Activated T-cell treated with anti-CD3 and anti-CD28 coated beads, Interleukin-2, amount 50 U/mL, for 48 hours (primary cell): ENCODE results near the gene SRC.
"Not testable (repeated sequence)": the region's sequence is repeated elsewhere in the genome, so short reads cannot be mapped to it uniquely, and the experiment has no call there.

Experiments used
- DNase-seq, 2 experiments: peaks; one replicate each; pipeline ENCODE4 v3.0.0-alpha.2; 2020

SRC gene

GRCh38 chr20:37364927-37365272 lies 19.0 kb downstream of the SRC start:
- no peak for DNase-seq

GRCh38 chr20:37365760-37366638 lies 20.1 kb downstream of the SRC start:
- no peak for DNase-seq

DNA sequence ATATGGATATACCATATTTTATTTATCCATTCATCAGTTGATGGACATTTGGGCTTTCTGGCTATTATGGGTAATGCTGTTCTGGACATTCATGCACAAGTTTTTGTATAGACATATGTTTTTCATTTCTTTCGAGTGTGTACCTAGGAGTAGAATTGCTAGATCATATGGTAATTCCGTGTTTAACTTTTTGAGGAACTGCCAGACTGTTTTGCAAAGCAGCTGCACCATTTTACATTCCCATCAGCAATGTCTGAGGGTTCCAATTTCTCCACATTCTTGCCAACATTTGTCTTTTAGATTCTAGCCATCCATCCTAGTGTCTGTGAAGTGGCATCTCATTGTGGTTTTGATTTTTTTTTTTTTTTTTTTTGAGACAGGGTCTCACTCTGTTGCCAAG lies 20.8 kb downstream of the SRC start:
- DNase-seq, result no peak

DNA sequence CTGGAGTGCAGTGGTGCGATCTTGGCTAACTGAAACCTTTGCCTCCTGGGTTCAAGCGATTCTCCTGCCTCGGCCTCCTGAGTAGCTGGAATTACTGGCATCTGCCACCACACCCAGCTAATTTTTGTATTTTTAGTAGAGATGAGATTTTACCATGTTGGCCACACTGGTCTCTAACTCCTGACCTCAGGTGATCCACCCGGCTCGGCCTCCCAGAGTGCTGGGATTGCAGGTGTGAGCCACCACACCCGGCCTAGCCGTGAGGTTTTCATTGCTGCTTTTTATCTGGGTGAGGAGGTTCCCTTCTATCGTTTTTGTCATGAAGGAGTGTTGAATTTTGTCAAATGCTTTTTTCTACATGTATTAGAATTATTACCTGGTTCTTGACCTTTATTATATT lies 23.9 kb downstream of the SRC start:
- DNase-seq, result no peak

DNA sequence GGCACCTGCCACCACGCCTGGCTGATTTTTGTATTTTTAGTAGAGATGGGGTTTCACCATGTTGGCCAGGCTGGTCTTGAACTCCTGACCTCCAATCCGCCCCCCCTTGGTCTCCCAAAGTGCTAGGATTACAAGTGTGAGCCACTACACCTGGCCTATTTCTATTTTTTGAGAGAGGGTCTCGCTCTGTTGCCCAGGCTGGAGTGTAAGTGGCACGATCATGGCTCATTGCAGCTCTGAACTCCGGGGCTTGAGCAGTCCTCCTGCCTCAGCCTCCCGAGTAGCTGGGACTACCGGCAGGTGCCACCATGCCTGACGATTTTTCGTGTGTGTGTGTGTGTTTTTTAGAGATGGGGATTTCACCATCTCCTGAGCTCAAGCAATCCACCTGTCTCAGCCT lies 25.9 kb downstream of the SRC start:
- DNase-seq, result not testable (repeated sequence)

GRCh38 chr20:37372441-37372840 lies 26.5 kb downstream of the SRC start:
- DNase-seq, result no peak

GRCh38 chr20:37373020-37373598 lies 27.2 kb downstream of the SRC start:
- DNase-seq, result no peak

GRCh38 chr20:37375227-37375626 lies 29.3 kb downstream of the SRC start:
- no peak for DNase-seq

- no peak for DNase-seq
Measured at GRCh38 chr20:37376324-37376723, 30.4 kb downstream of the SRC start.

- DNase-seq, result no peak
Measured at GRCh38 chr20:37376791-37377190, 30.9 kb downstream of the SRC start.

GRCh38 chr20:37377346-37378081 lies 31.6 kb downstream of the SRC start:
- DNase-seq, result no peak

GRCh38 chr20:37378420-37378784 lies 32.5 kb downstream of the SRC start:
- no peak for DNase-seq

DNA sequence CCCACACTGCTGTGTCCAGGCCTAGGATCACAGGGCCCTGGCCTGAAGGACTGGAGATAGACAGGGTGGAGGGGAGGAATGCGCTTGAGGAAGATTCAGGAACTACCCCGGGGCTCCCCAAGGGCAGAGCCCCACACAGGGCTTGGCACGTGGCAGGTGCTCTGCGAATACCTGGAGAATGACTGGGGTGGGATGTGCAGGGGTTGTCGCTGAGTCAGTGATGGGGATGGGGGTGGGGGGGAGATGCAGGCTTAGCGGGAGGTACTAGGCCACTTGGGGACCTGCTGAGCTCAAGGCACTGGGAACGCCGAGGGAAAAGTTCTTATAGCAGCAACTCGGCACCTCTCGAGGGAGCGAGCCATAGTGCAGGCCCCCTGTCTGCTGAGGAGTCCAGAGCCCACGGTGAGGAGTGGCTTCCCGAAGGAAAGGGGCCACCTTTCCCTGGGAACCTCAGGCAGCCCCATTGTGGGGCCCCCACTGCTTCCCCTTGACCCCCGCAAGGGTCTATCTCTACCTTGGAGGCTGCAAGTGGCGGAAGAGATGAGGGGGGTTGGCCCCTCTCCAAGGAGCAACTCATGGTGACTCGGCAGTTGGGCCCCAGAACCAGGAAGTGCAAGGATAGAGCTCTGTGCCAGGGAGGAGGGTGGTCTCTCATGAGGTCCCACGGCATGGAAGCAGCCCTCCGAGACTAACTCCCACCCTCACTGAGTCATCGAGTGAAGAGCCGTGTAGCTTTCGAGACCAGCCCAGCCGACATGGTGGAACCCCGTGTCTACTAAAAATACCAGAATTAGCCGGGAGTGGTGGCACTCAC lies 33.1 kb downstream of the SRC start:
- no peak for DNase-seq

- no peak for DNase-seq
Measured at GRCh38 chr20:37379967-37380828, 34.3 kb downstream of the SRC start.

DNA sequence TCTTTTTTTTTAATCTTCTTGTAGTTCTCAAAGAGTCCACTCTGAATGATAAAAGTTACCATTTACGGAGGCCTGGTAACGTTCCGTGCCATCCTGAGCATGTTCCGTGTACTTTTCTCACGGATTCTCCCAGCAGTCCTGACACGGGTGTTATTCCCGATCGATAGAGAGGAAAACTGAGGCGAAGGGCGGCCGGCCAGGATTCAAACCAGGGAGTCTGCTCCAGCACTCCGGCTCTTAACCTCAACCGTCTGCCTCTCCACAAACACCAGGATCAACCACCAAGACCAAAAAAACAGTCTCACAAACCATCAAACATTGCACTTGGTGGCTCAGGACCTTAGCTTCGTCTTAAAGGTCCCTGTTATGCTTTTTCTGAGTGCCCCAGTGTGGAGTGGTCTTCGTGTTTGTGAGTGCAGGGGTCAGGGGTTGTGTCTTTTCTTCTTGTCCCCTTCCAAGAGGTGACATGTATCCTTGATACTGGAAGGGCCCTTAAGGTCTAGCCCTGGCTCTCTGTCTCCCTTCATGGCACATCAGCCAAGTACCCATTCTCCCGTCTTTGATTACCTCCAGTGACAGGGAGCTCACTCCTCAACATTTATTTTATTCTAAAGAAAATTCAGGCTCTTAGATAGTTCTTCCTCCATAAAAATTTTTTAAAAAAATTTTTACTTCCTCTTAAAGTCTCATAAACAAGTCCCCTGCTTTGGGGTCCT lies 35.1 kb downstream of the SRC start:
- no peak for DNase-seq

- no peak for DNase-seq
Measured at GRCh38 chr20:37381621-37382471, 35.9 kb downstream of the SRC start.

GRCh38 chr20:37382482-37383120 lies 36.7 kb downstream of the SRC start:
- no peak for DNase-seq

GRCh38 chr20:37383229-37383989 lies 37.5 kb downstream of the SRC start:
- DNase-seq, result no peak

GRCh38 chr20:37384683-37385174 lies 38.8 kb downstream of the SRC start:
- DNase-seq, result peak; percentile 89 to 92
